Measurements from ENCODE around the gene VMP1. TPM values are rescaled to one million over a fixed set of nuclear protein-coding genes. Genes with fewer than 3 reads are reported as not detected.

Gene VMP1
- total and polyA plus RNA-seq, 2 of the 13 experiments (the other 11 are each of a cell fraction or from before 2014, with no cell fraction given): 186 to 271 TPM

DNA sequence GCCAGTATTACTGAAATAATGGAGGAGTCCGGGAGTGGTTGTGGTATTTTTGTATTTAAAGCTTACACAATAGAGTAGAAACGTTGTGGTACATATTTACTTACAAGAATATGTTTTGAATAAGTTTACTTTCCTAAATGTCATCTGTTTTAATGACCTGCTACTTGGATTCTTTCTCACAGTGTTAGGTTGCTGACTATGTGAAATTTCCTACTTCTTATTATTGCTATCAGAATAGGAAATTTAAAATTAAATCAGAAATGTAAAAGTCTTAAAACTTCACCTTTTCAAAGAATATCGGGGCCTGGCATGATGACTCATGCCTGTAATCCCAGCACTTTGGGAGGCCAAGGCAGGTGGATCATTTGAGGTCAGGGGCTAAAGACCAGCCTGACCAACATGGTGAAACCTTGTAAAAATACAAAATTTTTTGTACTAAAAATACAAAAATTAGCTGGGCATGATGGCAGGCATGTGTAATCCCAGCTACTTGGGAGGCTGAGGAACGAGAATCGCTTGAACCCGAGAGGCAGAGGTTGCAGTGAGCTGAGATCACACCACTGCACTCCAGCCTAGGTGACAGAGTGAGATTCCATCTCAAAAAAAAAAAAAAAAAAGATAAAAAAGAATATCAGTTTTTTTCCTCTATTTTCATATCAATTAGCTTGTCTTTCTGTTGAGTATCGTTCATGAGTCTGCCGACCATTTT, 77.8 kb downstream of the VMP1 start (continued):
- TF ChIP-seq, protein P1, sequence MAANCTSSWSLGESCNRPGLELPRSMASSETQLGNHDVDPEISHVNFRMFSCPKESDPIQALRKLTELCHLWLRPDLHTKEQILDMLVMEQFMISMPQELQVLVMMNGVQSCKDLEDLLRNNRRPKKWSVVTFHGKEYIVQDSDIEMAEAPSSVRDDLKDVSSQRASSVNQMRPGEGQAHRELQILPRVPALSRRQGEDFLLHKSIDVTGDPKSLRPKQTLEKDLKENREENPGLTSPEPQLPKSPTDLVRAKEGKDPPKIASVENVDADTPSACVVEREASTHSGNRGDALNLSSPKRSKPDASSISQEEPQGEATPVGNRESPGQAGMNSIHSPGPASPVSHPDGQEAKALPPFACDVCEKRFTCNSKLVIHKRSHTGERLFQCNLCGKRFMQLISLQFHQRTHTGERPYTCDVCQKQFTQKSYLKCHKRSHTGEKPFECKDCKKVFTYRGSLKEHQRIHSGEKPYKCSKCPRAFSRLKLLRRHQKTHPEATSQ (CRISPR knock-in tag; IDR thresholded peaks at IDR 0.05; ENCODE audit: borderline replicate concordance): no peak
- TF ChIP-seq NRL (CRISPR knock-in tag; IDR thresholded peaks at IDR 0.05; ENCODE audit: borderline replicate concordance) (no peak), STAG1 (CRISPR knock-in tag; IDR thresholded peaks at IDR 0.05) (0 out of 2 replicates have a peak, but pooled peaks have one; percentile 8), SIX4 (CRISPR knock-in tag; IDR thresholded peaks at IDR 0.05) (no peak), ZNF556 (CRISPR knock-in tag; IDR thresholded peaks at IDR 0.05; ENCODE audit: borderline replicate concordance) (no peak), CHD4 (IDR thresholded peaks at IDR 0.05; ENCODE audit: borderline replicate concordance, low read length) (no peak), ARHGAP35 (CRISPR knock-in tag; IDR thresholded peaks at IDR 0.05; ENCODE audit: borderline replicate concordance) (no peak), PHB2 (IDR thresholded peaks at IDR 0.05; ENCODE audit: partially characterized antibody) (no peak), MLX (CRISPR knock-in tag; IDR thresholded peaks at IDR 0.05) (no peak), U2AF1 (optimal IDR thresholded peaks at IDR 0.05; ENCODE audit: low read depth, low read length) (no peak), ETV5 (CRISPR knock-in tag; IDR thresholded peaks at IDR 0.05; ENCODE audit: borderline replicate concordance) (peak; percentile 44; the same call in 1 of the 2 replicates), ZC3H4 (CRISPR knock-in tag; IDR thresholded peaks at IDR 0.05; ENCODE audit: borderline replicate concordance) (no peak; the same call in 1 of the 2 replicates), ATRX (CRISPR knock-in tag; IDR thresholded peaks at IDR 0.05; ENCODE audit: borderline replicate concordance) (no peak), PRMT3 (CRISPR knock-in tag; IDR thresholded peaks at IDR 0.05; ENCODE audit: borderline replicate concordance, low read depth) (no peak), SP5 (CRISPR knock-in tag; IDR thresholded peaks at IDR 0.05; ENCODE audit: borderline replicate concordance, low read depth) (no peak), ZFP36L2 (CRISPR knock-in tag; IDR thresholded peaks at IDR 0.05) (no peak), LCORL (IDR thresholded peaks at IDR 0.05) (0 out of 2 replicates have a peak, but pooled peaks have one; percentile 41), LCORL (CRISPR knock-in tag; IDR thresholded peaks at IDR 0.05) (peak; percentile 60; the same call in 1 of the 2 replicates)
- TF ChIP-seq, protein P2, sequence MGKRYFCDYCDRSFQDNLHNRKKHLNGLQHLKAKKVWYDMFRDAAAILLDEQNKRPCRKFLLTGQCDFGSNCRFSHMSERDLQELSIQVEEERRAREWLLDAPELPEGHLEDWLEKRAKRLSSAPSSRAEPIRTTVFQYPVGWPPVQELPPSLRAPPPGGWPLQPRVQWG (CRISPR knock-in tag; IDR thresholded peaks at IDR 0.05; ENCODE audit: borderline replicate concordance, low read depth): no peak
- TF ChIP-seq, protein P3, sequence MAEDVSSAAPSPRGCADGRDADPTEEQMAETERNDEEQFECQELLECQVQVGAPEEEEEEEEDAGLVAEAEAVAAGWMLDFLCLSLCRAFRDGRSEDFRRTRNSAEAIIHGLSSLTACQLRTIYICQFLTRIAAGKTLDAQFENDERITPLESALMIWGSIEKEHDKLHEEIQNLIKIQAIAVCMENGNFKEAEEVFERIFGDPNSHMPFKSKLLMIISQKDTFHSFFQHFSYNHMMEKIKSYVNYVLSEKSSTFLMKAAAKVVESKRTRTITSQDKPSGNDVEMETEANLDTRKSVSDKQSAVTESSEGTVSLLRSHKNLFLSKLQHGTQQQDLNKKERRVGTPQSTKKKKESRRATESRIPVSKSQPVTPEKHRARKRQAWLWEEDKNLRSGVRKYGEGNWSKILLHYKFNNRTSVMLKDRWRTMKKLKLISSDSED (CRISPR knock-in tag; IDR thresholded peaks at IDR 0.05): no peak
- TF ChIP-seq, protein P4, sequence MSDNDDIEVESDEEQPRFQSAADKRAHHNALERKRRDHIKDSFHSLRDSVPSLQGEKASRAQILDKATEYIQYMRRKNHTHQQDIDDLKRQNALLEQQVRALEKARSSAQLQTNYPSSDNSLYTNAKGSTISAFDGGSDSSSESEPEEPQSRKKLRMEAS (IDR thresholded peaks at IDR 0.05): peak; percentile 54; the same call in 1 of the 2 replicates
